Measurements from ENCODE around the gene CNTLN.
"Not testable (repeated sequence)": the region's sequence is repeated elsewhere in the genome, so short reads cannot be mapped to it uniquely, and the experiment has no call there.

CNTLN gene

DNA sequence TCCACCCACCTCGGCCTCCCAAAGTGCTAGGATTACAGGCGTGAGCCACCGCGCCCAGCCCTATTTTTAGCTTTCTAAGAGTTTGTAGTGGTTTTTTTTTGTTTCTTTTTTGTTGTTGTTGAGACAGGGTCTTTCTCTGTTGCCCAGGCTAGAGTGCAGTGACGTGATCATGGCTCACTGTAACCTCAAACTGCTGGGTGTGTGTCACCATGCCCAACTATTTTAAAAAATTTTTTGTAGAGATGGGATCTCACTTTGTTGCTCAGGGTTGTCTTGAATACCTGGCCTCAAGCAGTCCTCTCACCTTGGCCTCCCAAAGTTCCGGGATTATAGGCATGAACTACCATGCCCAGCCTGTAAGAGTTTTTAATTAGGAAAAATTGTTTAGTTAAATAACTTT is 298.7 kb downstream of the CNTLN start:
- no peak for DNase-seq

DNA sequence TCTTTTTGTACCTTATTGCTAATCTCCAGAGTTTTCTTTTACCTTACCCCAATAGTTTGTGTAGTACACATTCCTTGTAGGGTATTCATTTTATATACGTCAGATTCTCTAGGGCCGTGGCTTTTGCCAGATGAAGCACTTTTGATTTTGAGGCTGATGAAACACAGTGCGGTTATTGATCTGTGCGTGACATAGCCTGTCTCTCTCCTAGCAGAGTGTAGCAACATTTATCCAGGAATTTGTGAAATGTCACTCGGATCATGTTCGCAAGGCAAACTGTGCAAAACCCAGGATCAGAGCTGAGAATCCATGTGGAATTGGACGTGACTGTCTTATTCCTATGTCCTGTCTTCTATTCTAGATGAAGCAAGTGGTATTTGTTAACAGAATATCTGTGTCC is 302.0 kb downstream of the CNTLN start:
- no peak for DNase-seq

DNA sequence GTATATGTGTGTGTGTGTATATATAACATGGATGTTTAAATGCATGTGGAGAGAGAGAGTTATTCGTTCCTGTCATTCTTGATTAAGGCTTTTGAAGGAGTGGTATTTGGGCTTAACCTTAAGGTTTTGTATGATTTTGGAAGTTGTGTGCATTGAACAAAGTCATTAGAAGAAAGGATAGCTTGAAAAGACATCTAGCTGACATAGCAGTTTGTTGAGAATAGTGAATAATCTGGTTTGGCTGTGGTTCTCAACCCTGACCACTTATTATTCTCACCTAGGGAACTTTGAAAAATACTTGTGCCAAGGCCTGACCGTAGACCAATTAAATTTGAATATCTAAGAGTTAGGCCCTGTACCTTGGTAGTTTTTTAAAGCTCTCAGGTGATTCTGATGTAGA is 303.0 kb downstream of the CNTLN start:
- DNase-seq: no peak

DNA sequence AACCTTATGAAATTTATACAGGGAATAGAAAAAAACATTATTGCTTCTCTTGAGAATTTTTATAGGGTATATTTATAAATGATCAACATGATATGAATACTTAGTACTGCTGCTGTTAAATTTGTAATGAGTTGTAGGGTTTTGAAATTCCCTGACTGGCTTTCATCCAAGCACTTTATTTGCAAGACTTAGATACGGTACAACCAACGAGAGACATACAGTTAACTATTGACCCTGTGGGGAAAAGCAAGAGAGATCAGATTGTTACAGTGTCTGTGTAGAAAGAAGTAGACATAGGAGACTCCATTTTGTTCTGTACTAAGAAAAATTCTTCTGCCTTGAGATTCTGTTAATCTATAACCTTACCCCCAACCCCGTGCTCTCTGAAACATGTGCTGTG is 310.3 kb downstream of the CNTLN start:
- not testable (repeated sequence) for DNase-seq

DNA sequence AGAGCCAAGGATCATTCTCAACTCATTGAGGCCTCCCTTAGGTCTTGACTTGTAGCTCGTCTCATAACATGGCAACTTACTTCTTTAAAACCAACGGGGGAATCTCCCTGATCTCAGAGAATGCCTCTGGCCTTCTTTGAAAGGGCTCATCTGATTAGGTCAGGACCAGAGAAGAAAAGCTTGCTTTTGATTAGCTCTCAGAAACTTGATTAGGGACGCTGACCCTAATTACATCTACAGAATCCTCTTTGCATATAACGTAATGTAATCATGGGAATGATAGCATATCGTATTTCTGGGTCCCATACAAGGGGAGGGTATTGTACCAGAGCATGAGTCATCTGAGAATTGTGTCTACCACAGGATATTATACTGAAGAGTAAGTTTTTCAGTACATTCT is 318.9 kb downstream of the CNTLN start:
- no peak for DNase-seq

DNA sequence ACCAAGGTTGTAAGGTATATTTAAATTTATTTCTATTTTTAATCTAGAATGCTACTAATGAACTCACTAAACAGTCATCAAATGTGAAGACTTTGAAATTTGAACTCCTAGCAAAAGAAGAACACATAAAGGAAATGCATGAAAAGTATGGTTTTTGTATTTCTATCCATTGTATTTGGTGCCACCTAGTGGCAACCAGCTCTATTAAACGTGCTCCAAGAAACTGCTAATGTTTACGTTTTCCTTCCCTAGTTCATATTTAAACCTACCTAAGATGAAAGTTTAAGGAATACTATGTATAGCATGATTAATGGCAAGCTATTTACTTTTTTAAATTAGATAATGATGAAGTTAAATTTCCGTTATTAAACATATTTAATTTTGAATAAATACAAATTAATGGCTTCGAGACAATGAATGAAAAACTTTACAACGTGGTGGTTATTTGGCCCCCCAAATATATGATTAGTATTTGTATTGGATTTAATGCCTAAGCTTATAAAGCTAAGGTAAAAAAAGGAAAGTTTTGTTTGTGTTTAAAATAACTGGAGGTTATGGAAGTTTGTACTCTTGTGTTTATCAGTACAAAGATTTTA is 328.1 kb downstream of the CNTLN start:
- DNase-seq: no peak

DNA sequence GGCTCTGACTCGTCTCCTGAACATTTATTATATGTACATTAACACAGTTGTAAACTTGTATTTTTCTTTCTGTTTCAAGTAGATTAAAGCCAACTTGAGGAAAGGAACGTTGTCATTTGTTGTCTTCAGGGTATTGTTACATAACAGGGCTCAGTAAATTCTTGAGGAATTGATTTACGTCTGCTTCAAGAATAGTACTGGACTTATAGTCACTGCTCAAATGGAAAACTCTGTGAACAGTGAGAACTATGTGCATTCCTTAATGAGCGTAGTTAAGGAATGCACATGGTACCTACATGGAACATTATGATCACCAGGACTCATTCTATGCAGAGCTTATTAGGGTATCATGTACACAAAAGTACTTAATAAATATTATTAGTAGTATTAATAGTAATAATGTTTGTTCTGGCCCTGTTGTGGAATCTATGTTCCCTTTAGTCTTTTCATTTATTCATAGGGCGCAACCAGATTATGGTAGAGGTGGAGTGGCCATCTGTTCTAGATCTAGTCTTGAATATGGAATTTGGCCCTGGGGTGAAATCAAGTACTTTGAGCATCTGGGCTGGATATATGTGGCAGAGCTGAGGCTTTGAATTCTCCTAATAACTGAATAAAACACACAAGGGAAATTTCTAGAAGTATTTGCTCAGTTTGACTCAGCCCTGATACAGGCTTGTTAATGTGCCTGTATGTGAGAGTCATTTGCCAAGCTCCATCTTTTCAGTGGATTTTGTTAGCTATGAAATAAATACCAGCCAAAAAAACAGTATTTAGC is 335.4 kb downstream of the CNTLN start:
- DNase-seq: no peak

DNA sequence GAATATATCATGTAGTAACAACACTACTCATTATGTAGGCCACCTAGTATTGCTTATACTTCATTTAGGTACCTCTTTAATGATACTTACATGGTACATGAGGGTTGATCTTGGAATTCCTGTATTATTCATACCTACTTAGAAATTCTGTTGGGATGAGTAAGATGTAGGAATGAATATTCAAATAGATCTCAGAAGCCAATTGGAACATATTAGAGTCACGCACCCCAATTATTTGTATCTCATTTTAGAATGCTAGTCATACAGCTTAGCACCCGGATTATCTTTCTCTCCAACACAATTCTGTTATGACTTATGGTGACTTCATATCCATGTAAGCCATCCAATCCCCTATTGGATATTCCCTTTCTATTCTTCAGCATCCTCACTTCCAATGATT is 337.3 kb downstream of the CNTLN start:
- no peak for DNase-seq

DNA sequence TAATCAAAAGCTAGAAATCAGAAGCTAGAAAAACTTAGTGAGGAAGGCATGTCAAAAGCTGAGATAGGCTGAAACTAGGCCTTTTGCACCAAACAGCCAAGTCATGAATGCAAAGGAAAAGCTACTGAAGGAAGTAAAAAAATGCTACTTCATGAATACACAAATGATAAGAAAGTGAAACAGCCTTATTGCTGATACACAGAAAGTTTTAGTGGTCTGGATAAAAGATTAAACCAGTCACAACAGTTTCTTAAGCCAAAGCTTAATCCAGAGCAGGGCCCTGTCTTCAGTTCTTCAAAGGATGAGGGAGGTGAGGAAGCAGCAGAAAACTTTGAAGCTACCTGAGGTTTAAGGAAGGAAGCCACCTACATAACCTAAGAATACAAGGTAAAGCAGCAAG is 341.6 kb downstream of the CNTLN start:
- DNase-seq: no peak

DNA sequence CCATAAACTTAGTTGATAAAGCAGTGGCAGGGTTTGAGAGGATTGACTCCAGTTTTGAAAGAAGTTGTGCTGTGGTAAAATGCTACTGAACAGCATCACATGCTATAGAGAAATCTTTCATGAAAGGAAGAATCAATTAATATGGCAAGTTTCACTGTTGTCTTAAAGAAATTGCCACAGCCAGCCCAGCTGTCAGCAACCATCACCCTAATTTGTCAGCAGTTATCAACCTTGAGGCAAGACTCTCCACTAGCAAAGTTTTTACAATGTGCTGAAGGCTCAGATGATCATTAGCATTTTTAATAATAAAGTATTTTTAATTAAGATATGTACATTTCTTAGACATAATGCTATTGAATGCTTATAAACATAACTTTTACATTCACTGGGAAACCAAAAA is 343.0 kb downstream of the CNTLN start:
- no peak for DNase-seq

DNA sequence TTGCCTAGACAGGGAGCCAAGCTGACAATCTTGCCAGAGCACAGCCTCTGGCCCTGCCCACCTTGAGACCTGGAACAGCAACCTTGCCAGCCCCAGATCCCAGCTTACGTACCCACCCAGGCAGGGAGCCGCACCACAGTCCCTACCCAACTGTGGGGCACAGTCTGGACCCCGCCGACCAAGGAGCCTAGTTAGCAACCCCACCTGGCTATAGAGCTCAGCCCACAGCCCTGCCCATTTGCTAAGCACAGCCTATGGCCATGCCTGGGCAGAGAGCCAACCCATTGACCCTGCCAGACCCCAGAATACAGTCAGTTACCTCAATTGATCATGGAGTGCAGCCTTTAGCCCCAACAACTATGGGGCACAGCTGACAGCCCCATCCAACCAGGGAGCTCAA is 346.1 kb downstream of the CNTLN start:
- DNase-seq: no peak

DNA sequence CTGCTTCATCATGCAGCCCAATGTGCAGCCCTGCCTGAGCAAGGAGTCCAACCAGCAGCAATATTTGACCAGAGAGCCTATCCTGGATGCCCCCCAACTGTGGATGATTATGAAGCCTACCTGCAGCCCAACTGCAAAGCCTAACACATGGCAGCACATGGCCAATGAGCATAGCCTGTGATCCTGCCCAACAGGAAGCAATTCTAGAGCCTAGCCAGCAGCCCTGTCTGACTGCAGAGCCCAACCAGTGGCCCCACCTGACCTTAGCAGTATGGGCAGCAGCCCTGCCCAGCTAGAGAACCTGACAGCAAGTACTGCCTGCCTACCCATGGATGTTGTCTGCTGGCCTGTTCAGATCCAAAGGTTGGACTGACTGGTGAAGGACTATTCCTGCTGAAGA is 346.7 kb downstream of the CNTLN start:
- DNase-seq: no peak

DNA sequence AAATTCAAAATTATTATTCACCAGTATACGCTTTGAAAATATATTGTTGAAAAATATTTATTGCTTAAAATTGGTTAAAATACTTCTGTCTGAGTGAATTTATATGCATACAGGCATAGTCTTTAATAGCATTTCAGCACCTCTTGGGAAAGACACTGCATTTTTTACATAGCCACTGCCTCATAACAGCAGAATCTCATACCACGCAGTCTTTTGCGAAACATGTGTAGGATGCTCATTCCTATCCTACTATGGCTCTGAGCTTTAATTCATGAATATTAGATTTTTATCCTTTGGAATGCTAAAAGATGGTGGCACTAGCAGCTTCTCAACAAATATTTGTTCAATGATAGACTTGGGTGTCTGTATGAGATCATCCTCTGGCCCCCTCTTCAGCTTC is 350.1 kb downstream of the CNTLN start:
- DNase-seq: no peak

DNA sequence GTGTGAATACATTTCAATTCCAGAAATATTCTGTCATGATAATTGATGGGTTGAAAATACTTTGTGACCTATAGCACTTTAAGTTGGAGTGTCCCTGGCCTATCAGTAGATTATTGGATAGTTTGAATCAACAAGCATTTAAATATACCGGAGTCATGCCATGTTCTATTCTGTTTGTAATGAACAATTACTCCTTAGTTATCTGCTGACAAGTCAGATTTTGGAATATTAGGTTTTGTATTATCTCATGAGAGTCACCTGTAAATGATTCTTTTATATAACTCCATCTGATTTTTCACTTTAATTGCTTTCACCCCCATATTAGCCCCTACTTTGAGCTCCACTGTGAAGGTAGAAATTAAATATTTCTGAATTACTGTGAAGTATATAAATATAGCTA is 351.6 kb downstream of the CNTLN start:
- DNase-seq: no peak

DNA sequence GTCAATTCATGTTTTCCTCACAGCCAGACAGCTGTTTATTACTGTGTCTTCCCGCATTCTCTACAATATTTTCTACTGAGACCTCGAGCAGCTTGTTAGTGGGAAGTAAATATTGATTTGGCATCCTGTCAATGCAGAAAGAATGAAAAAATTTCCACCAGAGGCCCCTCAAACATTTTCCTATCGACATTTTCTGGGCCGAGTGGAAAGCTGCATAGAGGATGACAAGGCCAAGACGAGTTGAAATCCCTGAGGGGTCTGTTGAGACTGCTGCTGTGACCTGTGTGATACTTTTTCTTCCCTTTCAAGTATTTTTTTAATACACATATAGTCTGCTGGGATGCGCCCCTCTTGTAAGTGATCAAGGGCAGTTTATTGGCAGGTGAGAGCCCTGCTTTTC is 352.6 kb downstream of the CNTLN start:
- DNase-seq: no peak

DNA sequence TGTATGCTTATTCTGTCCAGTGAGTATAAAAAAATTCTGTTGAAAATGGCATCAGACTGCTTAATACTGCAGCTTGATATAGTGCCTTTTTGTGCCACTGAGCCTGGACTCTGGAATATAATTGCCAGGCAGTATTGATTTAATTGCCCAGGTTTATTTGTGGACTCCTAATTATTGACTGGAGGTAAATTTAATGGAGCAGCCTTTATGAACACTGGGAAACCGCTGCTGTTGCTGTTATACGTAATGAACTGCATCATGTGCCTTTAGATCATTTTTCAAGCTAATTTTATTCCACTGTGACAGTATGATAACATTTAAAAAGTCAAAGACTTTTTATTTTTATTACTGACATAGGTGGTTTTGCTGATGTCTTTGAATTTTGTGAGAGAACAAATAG is 353.8 kb downstream of the CNTLN start:
- DNase-seq: no peak

DNA sequence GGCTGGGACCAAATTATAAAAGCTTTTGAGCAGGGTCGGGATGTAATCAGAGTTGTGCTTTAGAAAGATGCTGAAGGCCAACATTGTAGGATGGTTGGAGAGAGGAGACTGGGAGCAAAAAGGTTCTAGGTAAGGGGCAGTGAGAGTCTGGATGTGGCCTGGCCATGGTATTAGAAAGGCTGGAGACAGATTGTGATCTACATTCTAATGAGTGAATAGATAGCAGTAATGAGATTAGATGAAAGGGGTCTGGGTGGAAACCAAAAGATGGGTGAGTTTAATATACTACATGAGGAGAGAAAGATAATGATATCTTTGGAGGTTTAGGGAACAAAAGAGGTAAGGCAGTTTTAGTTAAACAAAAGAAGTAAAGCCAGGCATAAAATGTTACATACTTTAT is 355.3 kb downstream of the CNTLN start:
- DNase-seq: no peak

DNA sequence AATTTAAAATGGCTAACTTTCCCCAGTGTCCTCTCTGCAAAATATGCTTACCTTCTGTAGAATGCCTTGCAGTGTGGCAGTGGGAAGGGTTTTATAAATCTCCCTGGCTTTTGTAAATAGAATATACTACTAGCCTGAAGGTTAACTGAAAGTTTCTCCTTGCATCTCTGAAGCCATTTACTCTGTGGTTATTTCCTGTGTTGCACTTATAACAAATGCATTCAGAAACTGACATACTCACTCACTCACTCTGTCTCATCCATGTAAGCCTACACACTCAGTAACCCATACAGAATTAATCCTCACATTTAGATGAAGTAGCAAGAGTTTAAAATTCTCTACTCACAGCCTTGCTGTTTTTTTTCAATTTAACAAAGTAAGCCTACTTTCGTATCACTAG is 356.9 kb downstream of the CNTLN start:
- DNase-seq: no peak

DNA sequence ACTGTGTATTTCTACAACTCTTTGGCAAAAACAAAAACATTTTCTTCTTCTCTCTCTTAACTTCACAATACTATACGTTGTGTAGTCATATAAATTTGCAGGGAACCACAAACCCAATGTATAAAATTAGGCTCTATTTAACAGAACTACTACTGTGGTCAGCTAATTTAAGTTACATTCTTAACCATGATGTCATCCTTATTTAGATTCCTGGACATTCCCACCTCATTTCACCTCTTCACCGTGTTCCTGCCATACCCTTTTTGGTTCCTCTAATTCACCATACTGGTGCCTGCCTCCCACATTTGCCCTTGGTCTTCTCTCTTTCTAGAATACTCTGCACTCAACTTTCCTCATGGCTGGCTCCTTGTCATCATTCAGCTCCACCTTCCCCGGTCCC is 368.4 kb downstream of the CNTLN start:
- DNase-seq: no peak

DNA sequence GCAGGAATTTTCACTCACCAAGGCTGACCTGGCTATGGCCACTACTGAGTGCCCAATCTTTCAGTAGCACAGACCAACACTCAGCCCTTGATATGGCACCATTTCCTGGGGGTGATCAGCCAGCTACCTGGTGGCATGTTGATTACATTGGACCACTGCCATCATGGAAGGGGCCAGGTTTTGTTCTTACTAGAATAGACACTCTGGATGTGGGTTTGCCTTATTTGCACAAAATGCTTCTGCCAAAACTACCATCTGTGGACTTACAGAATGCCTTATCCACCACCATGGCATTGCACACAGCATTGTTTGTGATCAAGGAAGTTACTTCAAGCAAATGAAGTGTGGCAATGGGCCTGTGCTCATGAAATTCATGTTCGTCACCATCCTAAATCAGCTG is 374.3 kb downstream of the CNTLN start:
- DNase-seq: no peak

DNA sequence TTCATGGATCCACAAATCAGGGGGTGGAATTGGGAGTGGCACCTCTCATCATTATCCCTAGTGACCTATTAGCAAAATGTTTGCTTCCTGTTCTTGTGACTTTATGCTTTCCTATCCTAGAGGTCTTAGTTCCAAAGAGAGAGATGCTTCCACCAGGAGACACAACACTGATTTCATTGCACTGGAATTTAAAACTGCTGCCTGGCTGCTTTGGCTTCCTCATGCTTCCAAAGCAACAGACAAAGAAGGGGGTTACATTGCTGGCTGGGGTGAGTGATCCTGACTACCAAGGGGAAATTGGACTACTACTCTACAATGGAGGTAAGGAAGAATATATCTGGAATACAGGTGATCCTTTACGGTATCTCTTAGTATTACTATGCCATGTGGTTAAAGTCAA is 374.9 kb downstream of the CNTLN start:
- DNase-seq: no peak

DNA sequence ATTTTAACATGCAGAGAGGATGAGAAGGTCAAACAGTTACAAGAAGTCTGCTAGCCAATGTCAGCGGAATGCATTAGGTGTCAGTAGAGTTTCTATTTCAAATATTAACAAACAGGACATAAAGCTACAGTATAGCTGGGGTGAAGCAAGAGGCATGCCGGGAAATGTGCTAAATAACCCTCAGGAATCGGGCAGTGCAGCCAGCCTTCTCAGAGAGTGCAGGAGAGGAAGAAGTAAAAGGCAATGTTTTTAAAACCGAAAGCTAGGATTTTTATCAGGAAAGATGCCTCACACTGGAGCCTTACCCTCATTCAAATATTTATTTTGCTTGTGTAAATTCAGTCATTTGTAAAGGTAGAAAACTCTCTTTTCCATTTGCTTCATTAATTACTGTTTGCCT is 384.9 kb downstream of the CNTLN start:
- DNase-seq: no peak

DNA sequence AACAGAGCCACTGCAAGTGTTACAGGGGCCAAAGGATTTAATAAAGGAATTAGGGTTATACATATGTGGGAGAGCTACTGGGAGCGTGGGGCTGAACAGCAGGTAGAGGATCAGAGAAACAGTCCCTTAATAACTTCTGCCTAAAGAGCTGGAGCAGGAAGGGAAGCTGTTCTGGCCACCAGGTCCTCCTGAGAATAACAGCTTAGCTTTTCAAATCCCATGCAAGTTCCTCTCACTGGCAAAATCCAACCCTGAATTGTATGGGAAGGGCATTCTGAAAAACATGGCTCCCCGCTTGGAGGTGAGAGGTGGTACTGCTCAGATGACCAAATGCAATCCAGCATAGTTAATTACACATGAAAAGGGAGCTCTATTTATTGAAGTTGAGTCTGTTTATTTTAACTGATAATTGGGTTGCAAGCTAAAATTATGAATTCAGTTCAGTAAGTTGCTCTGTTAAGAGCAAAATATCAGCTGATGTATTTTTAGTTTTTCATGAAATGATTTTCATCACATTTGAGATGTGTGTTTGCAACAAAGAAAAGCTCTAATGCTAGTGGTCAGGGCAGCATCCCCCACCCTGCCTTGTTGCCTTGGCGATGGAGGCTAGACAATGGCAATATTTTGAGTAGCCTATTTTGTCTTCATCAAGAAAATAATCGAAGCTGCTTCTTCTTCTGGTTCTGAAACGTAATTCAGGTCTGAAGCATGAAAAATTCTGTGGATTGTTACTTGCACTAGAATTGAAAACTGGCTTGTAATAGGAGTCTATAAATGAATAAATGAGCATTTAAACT is 385.6 kb downstream of the CNTLN start:
- DNase-seq: no peak

All from T1000 (cell line).